ENCODE data around the gene ZBED5.

Gene ZBED5

GRCh38 chr11:10878408-10879214 is 20.8 kb upstream of the ZBED5 start:
- peak; percentile 69 for DNase-seq

DNA sequence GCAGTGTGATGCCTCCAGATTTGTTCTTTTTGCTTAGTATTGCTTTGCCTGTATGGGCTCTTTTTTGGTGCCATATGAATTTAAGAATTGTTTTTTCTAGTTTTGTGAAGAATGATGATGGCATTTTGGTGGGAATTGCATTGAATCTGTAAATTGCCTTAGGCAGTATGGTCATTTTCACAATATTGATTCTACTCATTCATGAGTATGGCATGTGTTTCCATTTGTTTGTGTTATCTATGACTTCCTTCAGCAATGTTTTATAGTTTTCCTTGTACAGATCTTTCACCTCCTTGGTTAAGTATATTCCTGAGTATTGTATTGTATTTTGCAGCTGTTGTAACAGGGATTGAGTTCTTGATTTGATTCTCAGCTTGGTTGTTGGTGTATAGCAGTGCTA is 18.3 kb upstream of the ZBED5 start:
- DNase-seq: no peak

GRCh38 chr11:10875430-10876021 is 17.7 kb upstream of the ZBED5 start:
- DNase-seq: no peak

DNA sequence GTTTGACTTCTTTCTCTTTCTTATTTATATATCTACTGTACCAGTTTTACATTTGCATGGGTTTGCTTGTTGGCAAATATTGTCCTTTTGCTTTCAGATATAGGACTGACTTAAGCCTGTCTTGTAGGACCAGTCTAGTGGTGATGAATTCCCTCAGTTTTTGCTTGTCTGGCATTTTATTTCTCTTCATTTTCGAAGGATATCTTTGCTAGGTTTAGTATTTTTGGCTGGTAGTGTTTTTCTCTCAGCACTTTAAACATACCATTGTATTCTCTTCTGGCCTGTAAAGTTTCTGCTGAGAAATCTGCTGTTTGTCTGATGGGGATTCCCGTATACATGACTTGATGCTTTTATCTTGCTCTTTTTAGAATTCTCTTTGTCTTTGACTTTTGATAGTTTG is 14.2 kb upstream of the ZBED5 start:
- no peak for DNase-seq

DNA sequence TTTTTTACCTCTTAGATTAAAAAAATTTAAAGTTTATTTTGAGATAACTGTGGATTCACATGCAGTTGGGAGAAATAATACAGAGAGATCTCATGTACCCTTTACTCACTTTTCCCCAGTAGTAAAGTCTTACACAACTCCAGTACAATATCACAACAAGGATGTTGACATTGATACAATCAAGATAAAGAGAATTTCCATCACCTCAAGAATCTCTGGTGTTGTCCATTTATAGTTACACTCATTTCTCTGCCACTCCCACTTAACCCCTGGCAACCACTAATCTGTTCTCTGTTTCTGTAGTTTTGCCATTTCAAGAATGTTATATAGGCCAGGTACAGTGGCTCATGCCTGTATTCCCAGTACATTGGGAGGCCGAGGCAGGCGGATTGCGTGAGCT is 10.5 kb upstream of the ZBED5 start:
- DNase-seq: no peak

DNA sequence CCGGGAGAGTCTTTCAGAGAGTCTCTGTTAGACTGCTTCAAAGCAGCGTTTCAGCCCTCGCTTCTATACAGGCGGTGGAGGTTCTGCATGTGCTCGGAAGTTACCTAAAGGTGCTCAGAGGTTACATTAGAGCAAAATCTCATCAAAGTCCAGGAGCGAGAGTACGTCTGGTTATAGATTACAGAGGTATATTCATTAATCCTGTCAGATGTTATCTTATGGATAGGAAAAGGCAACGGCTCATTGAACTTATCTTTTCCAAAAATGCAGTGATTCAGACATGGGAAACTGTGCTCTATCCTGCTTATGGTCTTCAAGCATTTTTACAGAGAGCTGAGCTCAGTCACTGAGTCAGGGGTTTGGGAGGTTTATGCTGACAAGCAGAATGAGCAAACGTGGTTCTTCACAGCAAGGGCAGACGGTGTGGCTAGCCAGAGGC is 9.1 kb upstream of the ZBED5 start:
- DNase-seq: peak; percentile 74

- DNase-seq: no peak
These were observed 8.0 kb upstream of the ZBED5 start for GRCh38 chr11:10865837-10866270.

- DNase-seq: no peak
These were observed 6.8 kb upstream of the ZBED5 start for GRCh38 chr11:10864688-10865087.

GRCh38 chr11:10862446-10862845 is 4.6 kb upstream of the ZBED5 start:
- DNase-seq: no peak

- DNase-seq: no peak
These were observed 3.9 kb upstream of the ZBED5 start for GRCh38 chr11:10861799-10862198.

DNA sequence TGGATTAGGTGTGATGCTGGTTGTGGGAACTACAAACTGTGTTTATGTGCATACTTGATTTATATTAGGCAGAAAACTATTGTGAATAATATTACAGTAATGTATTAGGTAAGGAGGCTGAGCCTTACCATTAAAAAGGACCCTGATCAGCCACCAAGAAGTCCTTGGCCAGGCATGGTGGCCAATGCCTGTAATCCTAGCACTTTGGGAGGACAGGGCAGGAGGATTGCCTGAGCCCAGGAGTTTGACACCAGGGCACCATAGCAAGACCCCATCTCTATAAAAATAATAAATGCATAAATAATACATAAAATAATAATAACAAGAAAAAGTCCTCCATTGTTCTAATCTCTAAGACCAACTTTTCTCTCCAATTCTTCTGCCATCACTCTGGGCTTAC is 3.2 kb upstream of the ZBED5 start:
- DNase-seq: no peak

GRCh38 chr11:10858439-10859325 is 829 bp upstream of the ZBED5 start:
- DNase-seq: no peak

DNA sequence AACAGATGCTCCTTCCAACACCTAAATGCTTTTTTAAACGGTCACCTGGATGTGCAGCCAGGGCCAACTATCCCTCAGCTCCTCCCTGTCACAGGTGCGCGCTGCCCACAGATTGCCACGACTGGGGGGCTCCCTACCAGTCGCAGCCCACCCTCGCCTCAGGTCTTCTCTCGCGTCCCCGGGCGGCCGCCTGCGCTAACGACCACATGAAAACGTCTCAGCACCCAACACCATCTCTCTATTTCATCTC is 469 bp downstream of the ZBED5 start:
- no peak for DNase-seq

DNA sequence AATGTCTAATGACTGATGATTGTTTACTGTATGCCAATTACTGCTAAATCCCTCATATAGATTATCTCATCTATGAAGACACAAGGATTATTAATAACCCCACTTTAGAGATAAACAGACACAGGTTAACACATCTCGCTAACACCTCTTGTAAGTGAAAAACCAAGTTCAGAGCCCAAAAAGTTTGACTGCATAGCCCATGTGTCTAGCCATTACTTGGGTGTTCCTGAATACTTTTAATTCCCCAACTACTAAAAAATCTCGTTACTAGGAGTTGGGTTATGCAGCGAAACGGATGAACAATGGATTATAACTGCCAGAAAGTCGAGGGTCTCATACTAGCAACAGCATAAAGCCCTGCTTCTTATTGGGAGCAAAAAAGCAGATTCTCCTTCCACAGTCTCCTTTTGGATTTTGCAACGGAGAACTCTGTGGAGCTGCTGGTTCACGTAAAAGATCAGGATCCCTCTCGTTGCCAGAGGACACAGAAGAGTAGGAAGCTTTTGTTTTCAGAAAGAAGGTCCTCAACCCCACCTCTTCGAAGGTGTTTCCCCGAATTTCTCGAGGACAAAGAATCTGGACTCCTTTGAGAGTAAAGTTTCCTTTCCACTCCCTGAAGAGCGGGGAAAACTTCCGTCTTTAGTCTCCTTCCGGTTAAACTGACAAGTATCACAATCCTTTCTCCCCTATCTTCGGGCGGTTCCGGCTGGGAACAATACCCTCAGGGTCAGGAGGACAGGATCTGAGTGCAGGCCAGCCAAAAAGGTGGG is 979 bp downstream of the ZBED5 start:
- peak; percentile 42 for DNase-seq

DNA sequence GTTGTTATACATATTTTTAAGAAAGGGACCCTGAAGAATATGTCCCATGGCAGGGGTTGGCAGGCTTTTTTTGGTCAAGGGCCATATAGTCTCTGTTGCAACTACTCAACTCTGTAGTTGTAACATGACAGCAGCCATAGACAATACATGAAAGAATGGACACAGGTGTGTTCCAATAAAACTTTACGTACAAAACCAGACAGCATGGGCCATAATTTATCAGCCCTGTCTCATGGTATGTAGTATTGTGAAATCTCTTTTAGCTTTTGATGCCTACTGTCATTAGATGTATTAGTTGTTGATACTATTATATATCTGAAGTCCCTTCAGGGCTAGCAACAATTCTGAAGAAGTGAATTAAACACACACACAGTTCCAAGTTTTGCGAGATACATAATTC is 2.6 kb downstream of the ZBED5 start:
- DNase-seq: no peak

DNA sequence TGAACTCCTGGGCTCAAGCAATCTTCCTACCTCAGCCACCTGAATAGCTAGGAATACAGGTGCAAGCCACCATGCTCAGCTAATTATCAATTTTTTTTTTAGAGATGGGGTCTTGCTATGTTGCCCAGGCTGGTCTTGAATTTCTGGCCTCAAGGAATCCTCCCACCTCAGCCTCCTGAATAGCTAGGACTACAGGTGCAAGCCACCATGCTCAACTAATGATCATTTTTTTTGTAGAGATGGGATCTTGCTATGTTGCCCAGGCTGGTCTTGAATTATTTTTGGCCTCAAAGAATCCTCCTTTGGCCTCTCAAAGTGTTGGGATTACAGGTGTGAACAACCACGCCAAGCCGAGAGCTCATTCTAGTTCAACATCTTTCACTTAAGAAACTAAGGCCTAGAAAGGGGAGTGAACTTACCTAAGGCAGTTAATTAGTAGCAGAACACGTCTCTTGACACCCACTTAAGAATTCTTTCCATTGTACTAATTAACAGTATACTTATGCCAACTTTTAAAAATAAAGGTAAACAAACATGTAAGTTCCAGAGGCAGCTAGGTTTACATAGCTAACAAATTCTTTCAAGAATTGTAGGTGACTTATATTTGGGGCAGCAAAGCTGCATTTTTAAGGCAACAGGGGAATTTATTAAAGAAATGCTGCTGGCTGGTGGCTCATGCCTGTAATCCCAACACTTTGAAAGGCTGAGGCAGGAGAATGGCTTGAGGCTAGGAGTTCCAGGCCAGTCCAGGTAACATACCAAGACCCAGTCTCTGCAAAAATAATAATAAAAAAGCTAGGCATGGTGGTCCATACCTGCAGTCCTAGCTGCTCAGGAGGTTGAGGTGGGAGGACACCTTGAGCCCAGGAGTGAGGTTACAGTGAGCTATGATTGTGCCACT is 9.6 kb downstream of the ZBED5 start:
- no peak for DNase-seq

GRCh38 chr11:10846660-10847059 is 11.2 kb downstream of the ZBED5 start:
- DNase-seq: no peak

GRCh38 chr11:10845589-10845988 is 12.3 kb downstream of the ZBED5 start:
- no peak for DNase-seq

DNA sequence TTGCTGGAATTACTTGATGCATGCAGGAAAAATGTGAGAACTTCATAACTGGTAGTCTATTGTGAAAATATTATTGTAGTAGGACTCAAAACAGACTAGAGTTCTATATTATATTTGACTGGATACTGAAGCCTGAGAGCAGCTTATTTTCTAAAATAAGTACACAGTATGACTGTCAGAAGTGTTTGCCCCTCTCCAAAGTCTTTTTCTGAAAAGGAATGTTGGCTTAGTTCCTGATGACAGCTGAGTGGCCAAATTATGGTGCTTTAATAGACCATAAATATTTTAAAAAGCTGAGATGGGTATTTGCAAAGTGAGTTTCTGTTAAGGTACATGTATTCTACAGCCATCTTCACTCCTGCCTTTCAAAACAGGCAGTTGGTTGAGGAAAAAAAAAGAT is 13.1 kb downstream of the ZBED5 start:
- peak; percentile 18 for DNase-seq

GRCh38 chr11:10844356-10844755 is 13.5 kb downstream of the ZBED5 start:
- DNase-seq: no peak

DNA sequence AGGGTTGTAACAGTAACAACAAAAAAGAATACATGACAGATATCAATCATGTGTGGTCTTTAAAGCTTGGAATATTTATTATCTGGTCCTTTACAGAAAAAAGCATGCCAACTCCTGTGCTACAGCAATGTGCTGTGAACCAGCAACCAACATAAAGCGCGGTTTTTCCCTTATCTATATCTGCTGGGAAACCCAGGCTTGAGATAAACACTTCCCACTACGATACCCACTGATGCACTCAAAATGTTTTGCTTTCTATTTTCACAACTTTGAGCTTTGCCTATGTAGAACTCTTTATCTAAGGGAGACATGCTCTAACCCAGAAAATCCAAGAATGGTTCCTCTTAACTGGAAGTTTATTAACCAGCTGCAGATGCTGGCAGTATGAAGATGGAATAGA is 19.0 kb downstream of the ZBED5 start:
- DNase-seq: no peak

DNA sequence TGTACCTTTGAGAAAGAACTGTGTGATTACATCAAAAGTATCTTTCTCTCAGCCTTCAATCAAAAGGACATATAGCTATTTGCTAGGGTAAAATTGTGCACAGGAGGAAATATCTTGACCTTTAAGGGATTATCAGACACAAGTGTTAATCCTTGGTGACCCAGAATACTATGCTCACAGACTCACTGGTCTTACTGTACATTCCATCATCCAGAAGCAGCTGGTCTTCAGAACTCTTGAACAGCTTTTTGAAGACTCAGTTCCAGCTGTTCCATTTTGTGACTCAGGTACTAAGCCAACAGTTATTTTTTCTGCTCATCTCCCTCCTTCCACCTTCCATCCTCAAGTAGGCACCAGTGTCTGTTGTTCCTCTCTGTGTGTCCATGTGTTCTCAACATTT is 19.8 kb downstream of the ZBED5 start:
- no peak for DNase-seq
